HT1080 (cell line): ENCODE data around the gene GLTPD2. TPM values are rescaled to one million over a fixed set of nuclear protein-coding genes. Genes with fewer than 3 reads are reported as not detected.

Experiments used
- total RNA-seq: library from RNA; depleted of rRNA; stranded (reverse); fragments of >200 nt; shearing (Covaris generic); gene quantifications from 2 replicates; pipeline ENCODE4 v1.2.3, GENCODE V29; 2014; rRNA removed

GLTPD2 gene
- total RNA-seq, 1 experiment from 2014 or later = not detected

Other genes starting within 250 kb of the GLTPD2 start
- 117 and 129 TPM in 2 replicates for gene MYBBP1A, start 233.6 kb upstream of the GLTPD2 start, total RNA-seq
- gene GGT6, start 228.4 kb upstream of the GLTPD2 start, total RNA-seq = not detected in 2 replicates
- not detected in 2 replicates for gene SMTNL2, start 204.4 kb upstream of the GLTPD2 start, total RNA-seq
- not detected in 2 replicates for gene ALOX15, start 147.3 kb upstream of the GLTPD2 start, total RNA-seq
- 28.0 and 34.2 TPM in 2 replicates for gene PELP1, start 84.8 kb upstream of the GLTPD2 start, total RNA-seq
- gene ARRB2, start 78.3 kb upstream of the GLTPD2 start, total RNA-seq = 22.1 and 27.4 TPM in 2 replicates
- gene MED11, start 57.5 kb upstream of the GLTPD2 start, total RNA-seq = 28.9 and 35.8 TPM in 2 replicates
- not detected in 2 replicates for gene ZMYND15, start 49.1 kb upstream of the GLTPD2 start, total RNA-seq
- 0.40 and 1.0 TPM in 2 replicates for gene CXCL16, start 49.0 kb upstream of the GLTPD2 start, total RNA-seq
- not detected in 2 replicates for gene TM4SF5, start 17.1 kb upstream of the GLTPD2 start, total RNA-seq
- gene VMO1, start 2.6 kb upstream of the GLTPD2 start, total RNA-seq = not detected in 2 replicates
- gene PSMB6, start 7.2 kb downstream of the GLTPD2 start, total RNA-seq = 235 and 261 TPM in 2 replicates
- 12.8 and 13.1 TPM in 2 replicates for gene PLD2, start 18.2 kb downstream of the GLTPD2 start, total RNA-seq
- 27.1 and 28.7 TPM in 2 replicates for gene MINK1, start 44.4 kb downstream of the GLTPD2 start, total RNA-seq
- 0.07 and 0.48 TPM in 2 replicates for gene C17orf107, start 110.6 kb downstream of the GLTPD2 start, total RNA-seq
- not detected in 2 replicates for gene CHRNE, start 114.1 kb downstream of the GLTPD2 start, total RNA-seq
- gene GP1BA, start 143.3 kb downstream of the GLTPD2 start, total RNA-seq = not detected in 2 replicates
- gene SLC25A11, start 151.1 kb downstream of the GLTPD2 start, total RNA-seq = 103 and 112 TPM in 2 replicates
- 70.0 and 95.7 TPM in 2 replicates for gene RNF167, start 151.3 kb downstream of the GLTPD2 start, total RNA-seq
- 1,934 and 2,529 TPM in 2 replicates for gene PFN1, start 159.6 kb downstream of the GLTPD2 start, total RNA-seq
- gene ENO3, start 162.2 kb downstream of the GLTPD2 start, total RNA-seq = 2.5 and 3.0 TPM in 2 replicates
- gene SPAG7, start 178.9 kb downstream of the GLTPD2 start, total RNA-seq = 75.6 and 81.8 TPM in 2 replicates
- 7.6 and 14.3 TPM in 2 replicates for gene CAMTA2, start 198.7 kb downstream of the GLTPD2 start, total RNA-seq
- gene INCA1, start 208.6 kb downstream of the GLTPD2 start, total RNA-seq = 0.08 TPM in 1 of 2 replicates, not detected in the other
- 64.3 and 67.6 TPM in 2 replicates for gene KIF1C, start 209.0 kb downstream of the GLTPD2 start, total RNA-seq
- gene SLC52A1, start 246.5 kb downstream of the GLTPD2 start, total RNA-seq = not detected in 2 replicates